Measurements from ENCODE around the gene GRIK3.
"Not testable (repeated sequence)": the region's sequence is repeated elsewhere in the genome, so short reads cannot be mapped to it uniquely, and the experiment has no call there.

Gene GRIK3

DNA sequence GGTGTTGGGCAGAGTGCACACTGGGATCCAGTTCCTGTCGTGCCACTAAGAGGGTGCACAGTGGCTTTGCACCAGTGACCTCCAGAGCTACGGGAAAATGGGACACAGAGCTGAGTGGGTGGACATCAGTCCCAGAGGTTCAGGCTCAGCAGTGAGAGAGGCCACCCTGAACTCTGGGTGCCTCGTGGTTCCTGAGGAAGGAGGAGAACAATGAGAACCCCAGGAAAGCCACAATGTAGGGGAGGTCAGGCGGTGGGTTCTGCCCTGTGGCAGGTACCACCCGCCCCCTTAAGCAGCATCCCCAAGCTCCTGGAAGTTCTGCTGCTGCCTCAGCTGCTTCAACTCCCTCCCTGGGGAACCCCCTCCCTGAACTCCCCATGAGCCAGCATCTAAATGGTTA lies 112.2 kb downstream of the GRIK3 start:
- no peak overlapping the region for H3K4me3 ChIP-seq (ENCODE audit: low read depth, low read length)
- TF ChIP-seq, protein P1, sequence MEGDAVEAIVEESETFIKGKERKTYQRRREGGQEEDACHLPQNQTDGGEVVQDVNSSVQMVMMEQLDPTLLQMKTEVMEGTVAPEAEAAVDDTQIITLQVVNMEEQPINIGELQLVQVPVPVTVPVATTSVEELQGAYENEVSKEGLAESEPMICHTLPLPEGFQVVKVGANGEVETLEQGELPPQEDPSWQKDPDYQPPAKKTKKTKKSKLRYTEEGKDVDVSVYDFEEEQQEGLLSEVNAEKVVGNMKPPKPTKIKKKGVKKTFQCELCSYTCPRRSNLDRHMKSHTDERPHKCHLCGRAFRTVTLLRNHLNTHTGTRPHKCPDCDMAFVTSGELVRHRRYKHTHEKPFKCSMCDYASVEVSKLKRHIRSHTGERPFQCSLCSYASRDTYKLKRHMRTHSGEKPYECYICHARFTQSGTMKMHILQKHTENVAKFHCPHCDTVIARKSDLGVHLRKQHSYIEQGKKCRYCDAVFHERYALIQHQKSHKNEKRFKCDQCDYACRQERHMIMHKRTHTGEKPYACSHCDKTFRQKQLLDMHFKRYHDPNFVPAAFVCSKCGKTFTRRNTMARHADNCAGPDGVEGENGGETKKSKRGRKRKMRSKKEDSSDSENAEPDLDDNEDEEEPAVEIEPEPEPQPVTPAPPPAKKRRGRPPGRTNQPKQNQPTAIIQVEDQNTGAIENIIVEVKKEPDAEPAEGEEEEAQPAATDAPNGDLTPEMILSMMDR (IDR thresholded peaks at IDR 0.05; ENCODE audit: insufficient read depth, low read depth, low read length, missing control alignments), result no peak
- no peak for DNase-seq (ENCODE audit: low read depth)

DNA sequence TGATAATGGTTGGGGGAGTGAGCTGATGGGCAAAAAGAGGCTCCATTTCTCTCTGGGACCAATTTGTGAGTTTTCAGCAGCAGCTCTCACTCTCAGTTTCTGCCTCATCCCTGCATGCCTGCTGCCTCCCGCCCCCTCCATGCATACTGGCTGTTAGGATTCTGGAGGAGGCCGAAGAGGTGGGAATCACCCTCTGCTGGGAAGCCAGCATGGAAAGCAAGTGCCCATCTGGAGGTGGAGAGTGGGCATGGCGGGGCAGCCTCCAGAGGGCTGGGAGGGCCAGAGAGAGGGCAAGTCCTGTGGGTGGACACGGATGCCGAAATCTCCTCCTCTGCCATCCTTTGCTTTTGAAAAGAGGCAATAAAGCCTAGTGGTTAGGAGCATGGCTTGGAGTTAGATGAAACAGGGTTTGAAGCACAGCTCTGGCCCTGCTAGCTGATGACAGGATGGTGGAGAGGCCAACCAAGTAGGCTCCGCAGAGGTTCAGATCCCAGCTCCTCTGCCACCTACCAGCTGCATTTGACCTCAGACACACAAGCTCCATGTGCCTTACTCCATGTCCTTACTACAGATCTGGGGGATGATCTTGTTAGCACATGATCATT lies 113.4 kb downstream of the GRIK3 start:
- TF ChIP-seq, protein P1 (IDR thresholded peaks at IDR 0.05; ENCODE audit: insufficient read depth, low read depth, low read length, missing control alignments), result no peak
- H3K4me3 ChIP-seq (ENCODE audit: low read depth, low read length), result no peak overlapping the region
- no peak for DNase-seq (ENCODE audit: low read depth)

DNA sequence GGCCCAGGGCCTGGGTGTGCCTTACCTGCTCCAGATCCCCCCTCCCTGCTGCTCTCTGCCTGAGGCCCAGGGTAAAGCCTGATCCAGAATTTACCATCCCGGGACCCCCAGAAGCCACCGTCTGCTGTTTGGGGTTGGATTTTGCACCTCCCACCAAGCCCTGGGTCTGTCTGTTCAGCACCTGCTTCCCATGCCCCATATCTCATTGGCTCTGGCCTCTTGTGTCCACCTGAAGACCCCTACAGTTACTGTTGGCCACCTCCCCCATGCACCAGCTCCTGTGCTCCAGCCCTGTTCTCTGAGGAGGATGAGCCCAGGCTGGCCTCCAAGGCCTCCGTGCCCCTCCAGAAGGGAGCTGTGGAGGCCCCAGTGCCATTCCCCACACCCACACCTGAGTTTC lies 113.9 kb downstream of the GRIK3 start:
- TF ChIP-seq, protein P1 (IDR thresholded peaks at IDR 0.05; ENCODE audit: insufficient read depth, low read depth, low read length, missing control alignments), result no peak
- no peak overlapping the region for H3K4me3 ChIP-seq (ENCODE audit: low read depth, low read length)
- DNase-seq (ENCODE audit: low read depth), result no peak

DNA sequence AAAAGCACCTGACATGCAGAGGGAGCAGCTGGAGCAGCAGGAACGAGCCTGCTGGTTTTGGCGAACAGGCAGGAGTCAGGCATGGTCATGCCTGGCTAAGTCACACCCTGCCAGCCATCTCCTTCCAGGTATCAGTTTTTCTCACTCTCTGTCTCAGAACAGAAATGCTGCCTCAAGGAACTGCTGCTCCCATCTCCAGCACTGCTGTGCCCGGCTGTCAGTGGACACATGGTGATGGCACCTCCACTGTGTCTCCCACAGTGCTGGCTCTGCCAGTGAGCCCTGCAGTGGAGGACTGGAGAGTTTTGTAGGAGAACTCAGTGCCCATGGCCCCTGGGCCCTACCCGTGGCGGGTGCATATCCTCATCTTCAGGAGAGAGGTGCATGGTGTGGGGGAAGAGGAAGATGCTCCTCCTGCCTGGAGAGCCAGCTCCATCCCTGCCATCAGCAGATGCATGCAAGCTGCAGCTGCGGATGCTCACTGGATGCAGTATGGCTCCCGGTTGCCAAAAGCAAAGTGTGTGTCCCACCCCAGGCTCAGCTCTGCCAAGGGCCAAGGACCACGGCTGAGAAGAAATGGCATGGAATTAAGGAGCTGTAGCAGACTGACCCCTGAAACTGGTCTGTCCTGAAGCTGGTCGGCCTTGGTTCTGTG lies 114.7 kb downstream of the GRIK3 start:
- H3K4me3 ChIP-seq (ENCODE audit: low read depth, low read length), result no peak overlapping the region
- DNase-seq (ENCODE audit: low read depth), result no peak
- TF ChIP-seq, protein P1 (IDR thresholded peaks at IDR 0.05; ENCODE audit: insufficient read depth, low read depth, low read length, missing control alignments), result no peak

DNA sequence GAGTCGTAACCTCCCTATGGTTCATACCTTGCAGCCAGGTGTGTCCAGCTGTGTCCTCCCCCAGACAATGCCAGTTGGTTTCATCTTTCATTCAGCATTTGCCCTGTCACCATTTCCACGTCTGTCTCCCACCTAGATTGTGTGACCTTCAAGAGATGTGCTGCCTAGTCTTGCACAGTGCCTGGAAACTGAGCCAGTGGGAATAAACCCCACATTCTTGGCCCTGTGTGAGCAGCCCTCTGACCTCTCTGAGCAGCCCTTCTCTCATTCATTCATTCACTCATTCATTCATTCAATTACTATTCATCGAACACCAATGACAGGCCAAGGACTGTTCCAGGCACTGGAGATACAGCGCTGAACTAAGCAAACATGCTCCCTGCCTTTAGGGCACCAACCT lies 115.7 kb downstream of the GRIK3 start:
- no peak overlapping the region for H3K4me3 ChIP-seq (ENCODE audit: low read depth, low read length)
- no peak for DNase-seq (ENCODE audit: low read depth)
- TF ChIP-seq, protein P1 (IDR thresholded peaks at IDR 0.05; ENCODE audit: insufficient read depth, low read depth, low read length, missing control alignments), result no peak

DNA sequence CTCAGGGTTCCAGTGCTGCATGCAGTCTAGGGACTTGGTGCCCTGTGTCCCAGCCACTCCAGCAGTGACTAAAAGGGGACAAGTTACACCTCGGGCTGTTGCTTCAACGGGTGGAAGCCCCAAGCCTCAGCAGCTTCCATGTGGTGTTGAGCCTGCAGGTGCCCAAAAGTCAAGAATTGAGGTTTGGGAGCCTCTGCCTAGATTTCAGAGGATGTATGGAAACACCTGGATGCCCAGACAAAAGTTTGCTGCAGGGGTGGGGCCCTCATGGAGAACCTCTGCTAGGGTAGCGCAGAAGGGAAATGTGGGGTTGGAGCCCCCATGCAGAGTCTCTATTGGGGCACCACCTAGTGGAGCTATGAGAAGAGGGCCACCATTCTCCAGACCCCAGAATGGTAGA lies 117.8 kb downstream of the GRIK3 start:
- H3K4me3 ChIP-seq (ENCODE audit: low read depth, low read length); DNase-seq (ENCODE audit: low read depth): not testable (repeated sequence)

DNA sequence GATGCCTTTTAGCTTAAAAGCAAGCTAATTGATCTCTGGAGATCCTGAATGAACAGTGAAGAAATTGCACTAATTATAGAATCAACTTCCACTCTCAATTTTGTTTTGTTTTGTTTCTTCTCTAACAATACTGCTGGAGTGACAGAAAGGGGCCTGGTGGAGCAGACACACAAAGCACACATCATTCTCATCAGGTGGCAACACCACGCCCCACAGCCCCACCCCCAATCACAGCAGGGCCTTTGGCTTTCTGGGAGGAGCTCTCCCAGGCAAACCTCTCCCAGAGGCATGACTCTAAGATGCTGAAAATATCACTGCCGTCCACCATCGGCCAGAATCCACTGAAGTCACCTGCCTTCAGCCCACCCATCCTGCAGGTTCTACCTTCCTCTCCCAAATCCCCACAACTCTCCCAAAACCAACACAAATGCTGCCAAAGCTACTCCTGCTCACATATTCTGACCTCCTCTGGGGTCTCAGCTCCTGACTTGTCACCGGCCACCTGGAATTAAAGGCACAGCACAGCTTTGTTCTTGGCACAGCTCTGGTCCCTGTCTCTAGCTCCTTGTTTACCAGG lies 120.7 kb downstream of the GRIK3 start:
- no peak overlapping the region for H3K4me3 ChIP-seq (ENCODE audit: low read depth, low read length)
- DNase-seq (ENCODE audit: low read depth), result no peak
- TF ChIP-seq, protein P1 (IDR thresholded peaks at IDR 0.05; ENCODE audit: insufficient read depth, low read depth, low read length, missing control alignments), result no peak
